GM23248 (cell line): Measurements from ENCODE around the gene TRMT2A. TPM values are rescaled to one million over a fixed set of nuclear protein-coding genes. Genes with fewer than 3 reads are reported as not detected.

ENCODE experiments used
- DNase-seq: peaks from one replicate; pipeline ENCODE4 v3.0.0-alpha.2; 2015
- H2AFZ ChIP-seq: fragments of 200-600 bp; sonication (generic); 2 replicates; pipeline ENCODE4 v1.6.1; 2016; ENCODE audit warnings: antibody characterized with exemption
- H3F3A ChIP-seq: fragments of 200-600 bp; sonication (generic); 2 replicates; pipeline ENCODE4 v1.6.1; 2016; ENCODE audit warnings: mild to moderate bottlenecking, antibody characterized with exemption, mixed run types; ENCODE audit not compliant: insufficient read depth
- H3K27ac ChIP-seq: fragments of 200-600 bp; sonication (generic); 2 replicates; pipeline ENCODE4 v1.5.1; 2016; ENCODE audit warnings: mild to moderate bottlenecking
- H3K27me3 ChIP-seq: fragments of 200-600 bp; sonication (generic); replicated peaks from 2 replicates; pipeline ENCODE4 v1.6.1; 2016; ENCODE audit warnings: mild to moderate bottlenecking; ENCODE audit not compliant: insufficient read depth
- H3K36me3 ChIP-seq: fragments of 200-600 bp; sonication (generic); 2 replicates; pipeline ENCODE4 v1.6.1; 2016; ENCODE audit warnings: low read depth, mild to moderate bottlenecking
- H3K4me1 ChIP-seq: fragments of 200-600 bp; sonication (generic); 2 replicates; pipeline ENCODE4 v1.6.1; 2016; ENCODE audit warnings: mild to moderate bottlenecking; ENCODE audit not compliant: insufficient read depth
- H3K4me2 ChIP-seq: fragments of 200-600 bp; sonication (generic); one replicate; pipeline ENCODE4 v1.6.1; 2016; ENCODE audit warnings: mild to moderate bottlenecking; ENCODE audit not compliant: unreplicated experiment
- H3K4me3 ChIP-seq: fragments of 200-600 bp; sonication (generic); 2 replicates; pipeline ENCODE4 v1.5.1; 2016; ENCODE audit warnings: mild to moderate bottlenecking
- H3K79me2 ChIP-seq: fragments of 200-600 bp; sonication (generic); 2 replicates; pipeline ENCODE4 v1.6.1; 2016; ENCODE audit warnings: mild to moderate bottlenecking; ENCODE audit not compliant: insufficient read depth
- H3K9ac ChIP-seq: fragments of 200-600 bp; sonication (generic); 2 replicates; pipeline ENCODE4 v1.6.1; 2016; ENCODE audit warnings: mild to moderate bottlenecking
- H3K9me2 ChIP-seq: fragments of 200-600 bp; sonication (generic); 2 replicates; pipeline ENCODE4 v1.6.1; 2016; ENCODE audit warnings: mixed run types, mild to moderate bottlenecking, moderate library complexity; ENCODE audit not compliant: insufficient read depth
- H3K9me3 ChIP-seq: fragments of 200-600 bp; sonication (generic); one replicate; pipeline ENCODE4 v1.6.1; 2017; ENCODE audit warnings: low read depth
- H4K20me1 ChIP-seq: fragments of 200-600 bp; sonication (generic); 2 replicates; pipeline ENCODE4 v1.6.0; 2016; ENCODE audit not compliant: insufficient read depth
- EZH2 ChIP-seq: fragments of 200-600 bp; sonication (generic); IDR thresholded peaks from 2 replicates; pipeline ENCODE4 v1.6.1; 2018; ENCODE audit warnings: antibody characterized with exemption, mild to moderate bottlenecking; ENCODE audit not compliant: insufficient read depth, poor library complexity, severe bottlenecking
- EZH2phosphoT487 ChIP-seq: fragments of 200-600 bp; sonication (generic); IDR thresholded peaks from 2 replicates; pipeline ENCODE4 v1.6.1; 2018; ENCODE audit warnings: antibody characterized with exemption, moderate library complexity, mild to moderate bottlenecking, low read depth; ENCODE audit not compliant: insufficient read depth
- WGBS, 2 experiments: methylation state at CpG; one replicate each; pipeline ENCODE4 v1.1.6; 2015 to 2017; ENCODE audit warnings: low lambda C conversion rate in 2 of 2, low coverage in 1 of 2; ENCODE audit errors: missing lambda C conversion rate in 2 of 2; 5-methylcytosine and 5-hydroxymethylcytosine counted together
- in situ Hi-C: fragments of 300-500 bp; cut with MboI; formaldehyde crosslinking; loops from 2 replicates; pipeline ENCODE4 v1.15.0; 2020
- polyA plus RNA-seq: library from polyadenylated mRNA; unstranded; fragments of >200 nt; fragmentation: Nextera tagmentation; extraction: Ambion mirVana; gene quantifications from 2 replicates; pipeline ENCODE4 v1.2.1, GENCODE V29; 2016
- total RNA-seq: library from RNA; depleted of rRNA; stranded (reverse); fragments of >200 nt; shearing (Covaris generic); gene quantifications from 2 replicates; pipeline ENCODE4 v1.2.3, GENCODE V29; 2014

Gene TRMT2A
- total and polyA plus RNA-seq, 2 experiments from 2014 or later: 42.2 to 72.0 TPM

DNA sequence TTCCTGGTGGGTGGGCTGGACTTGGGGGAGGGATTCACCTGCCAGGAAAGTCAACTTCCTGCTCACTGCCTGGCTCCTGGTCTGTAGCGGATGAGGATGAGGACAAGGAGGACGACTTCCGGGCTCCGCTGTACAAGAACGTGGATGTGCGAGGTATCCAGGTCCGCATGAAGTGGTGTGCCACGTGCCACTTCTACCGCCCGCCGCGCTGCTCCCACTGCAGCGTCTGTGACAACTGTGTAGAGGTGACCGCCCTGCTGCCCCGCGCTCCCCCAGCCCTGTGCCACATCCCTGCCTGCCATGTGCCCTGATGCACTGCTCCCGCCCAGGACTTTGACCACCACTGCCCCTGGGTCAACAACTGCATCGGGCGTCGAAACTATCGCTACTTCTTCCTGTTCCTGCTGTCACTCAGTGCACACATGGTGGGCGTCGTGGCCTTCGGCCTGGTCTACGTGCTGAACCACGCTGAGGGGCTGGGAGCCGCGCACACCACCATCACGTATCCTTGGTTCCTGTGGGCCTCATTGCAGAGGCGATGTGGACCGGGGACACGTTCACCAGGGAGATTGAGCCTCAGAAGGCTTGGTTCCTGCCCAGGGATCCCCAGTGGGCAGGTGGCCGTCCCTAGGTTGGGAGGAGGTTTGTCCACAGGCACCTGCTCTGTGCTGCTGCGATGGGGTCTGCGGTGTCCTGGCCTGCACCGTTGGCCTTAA, 22.5 kb upstream of the TRMT2A start:
- in situ Hi-C loops: no loop called here
- Histone ChIP-seq H3K36me3 (no peaks in the 10 kb centered on the region), H3K4me1 (peaks cover 25% of the 10 kb centered on the region), H3K9me3 (no peaks in the 10 kb centered on the region), H3K79me2 (peaks cover 47% of the 10 kb centered on the region), H4K20me1 (no peaks in the 10 kb centered on the region), H3F3A (peaks cover 6% of the 10 kb centered on the region; the same call in 1 of the 2 replicates), H3K9me2 (no peaks in the 10 kb centered on the region), H2AFZ (no peak overlapping the region), H3K4me3 (no peak overlapping the region), H3K27ac (no peak overlapping the region), H3K9ac (no peak overlapping the region), H3K4me2 (no peak overlapping the region), H3K27me3 (no peaks in the 10 kb centered on the region)
- WGBS, 2 experiments: 96 to 97% methylated on average over 32 to 36 of the region's 36 CpGs
- no peak for DNase-seq
- TF ChIP-seq EZH2 (no peak), EZH2phosphoT487 (no peak)

DNA sequence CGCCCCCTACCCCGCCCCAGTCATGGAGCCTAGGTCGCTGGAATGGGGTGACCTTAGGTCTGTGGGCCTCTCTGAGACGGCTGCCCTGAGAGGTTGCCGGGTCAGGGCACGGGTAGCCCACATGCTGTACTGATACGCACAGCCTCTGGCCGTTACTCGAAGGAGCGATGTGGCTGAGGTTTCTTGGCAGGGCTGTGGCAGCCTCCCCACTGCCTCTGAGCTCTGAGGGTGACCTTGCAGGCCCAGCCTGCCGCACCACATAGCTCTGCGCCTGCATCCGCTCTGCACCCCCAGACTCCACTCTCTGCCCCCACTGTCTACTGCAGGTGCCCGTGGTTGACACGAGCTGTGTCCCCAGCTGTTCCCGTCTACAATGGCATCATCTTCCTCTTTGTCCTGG, 21.8 kb upstream of the TRMT2A start:
- Histone ChIP-seq H3K4me2 (no peak overlapping the region), H4K20me1 (no peaks in the 10 kb centered on the region), H3K27me3 (no peaks in the 10 kb centered on the region), H3K9me3 (no peaks in the 10 kb centered on the region), H2AFZ (no peak overlapping the region), H3K4me3 (no peak overlapping the region), H3K27ac (no peak overlapping the region), H3K9ac (no peak overlapping the region), H3K9me2 (no peaks in the 10 kb centered on the region), H3K79me2 (peaks cover 54% of the 10 kb centered on the region), H3K36me3 (no peaks in the 10 kb centered on the region), H3F3A (peaks cover 6% of the 10 kb centered on the region; the same call in 1 of the 2 replicates), H3K4me1 (peaks cover 25% of the 10 kb centered on the region)
- no peak for TF ChIP-seq EZH2phosphoT487
- TF ChIP-seq EZH2: no peak
- DNase-seq: no peak
- in situ Hi-C loops: no loop called here
- WGBS, 2 experiments: 91 to 92% methylated on average over 16 of the region's 16 CpGs

DNA sequence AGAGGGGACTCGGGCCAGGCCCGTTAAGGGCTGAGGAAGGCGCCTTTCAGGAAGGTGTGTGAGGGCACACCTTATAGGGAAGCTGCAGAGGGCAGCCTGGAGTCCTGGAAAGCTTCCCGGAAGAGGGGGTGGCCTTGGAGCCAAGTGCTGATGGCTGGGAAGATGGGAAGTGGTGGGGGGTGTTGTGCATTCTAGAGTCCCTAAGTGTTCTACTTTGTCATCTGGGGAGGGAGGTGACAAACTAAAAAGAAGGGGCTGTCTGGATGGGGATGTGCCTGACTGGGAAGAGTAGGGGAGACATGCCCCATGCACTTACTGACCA, 21.4 kb upstream of the TRMT2A start:
- no peaks in the 10 kb centered on the region for H4K20me1 ChIP-seq

DNA sequence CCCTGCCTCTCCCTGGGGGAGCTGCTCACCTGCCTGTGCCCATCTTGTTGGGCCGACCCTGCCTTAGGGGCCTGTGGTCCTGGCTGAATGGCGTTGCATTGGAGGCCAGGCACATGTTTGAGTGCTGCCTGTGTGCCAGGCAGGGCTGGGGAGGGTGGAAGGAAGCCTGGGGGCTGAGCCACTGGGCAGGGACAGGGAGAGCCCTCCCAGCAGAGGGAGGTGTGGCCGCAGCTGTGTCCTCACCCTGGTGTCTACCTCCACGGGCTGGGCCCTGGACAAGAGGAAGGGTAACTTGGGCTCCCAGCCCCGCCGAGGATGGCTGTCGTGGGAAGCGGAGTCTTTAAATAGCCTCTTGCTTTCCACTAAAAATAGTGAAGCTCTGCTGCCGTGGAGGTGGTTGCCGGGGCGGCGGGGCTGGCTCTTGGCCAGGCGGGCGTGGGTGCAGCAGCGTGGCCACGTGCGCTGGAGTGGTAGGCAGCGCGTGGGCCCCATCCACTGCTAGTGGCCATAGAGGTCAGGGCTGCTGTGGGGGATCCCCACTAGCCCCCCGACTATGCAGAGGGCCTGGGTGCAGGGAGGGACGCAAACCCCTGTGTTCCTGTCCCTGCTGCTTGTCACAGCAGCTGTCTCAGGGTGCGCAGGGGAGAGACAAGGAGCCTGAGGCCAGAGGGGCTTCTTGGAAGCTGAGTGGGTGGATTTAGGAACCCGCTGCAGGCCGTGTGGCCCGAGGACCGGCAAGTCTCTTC, 20.8 kb upstream of the TRMT2A start:
- Histone ChIP-seq H3K4me1 (peaks cover 34% of the 10 kb centered on the region), H3F3A (peaks cover 6% of the 10 kb centered on the region; the same call in 1 of the 2 replicates), H3K36me3 (no peaks in the 10 kb centered on the region), H3K9ac (no peak overlapping the region), H3K4me2 (no peak overlapping the region), H3K9me2 (no peaks in the 10 kb centered on the region), H3K9me3 (no peaks in the 10 kb centered on the region), H3K27me3 (no peaks in the 10 kb centered on the region), H2AFZ (no peak overlapping the region), H4K20me1 (no peaks in the 10 kb centered on the region), H3K27ac (no peak overlapping the region), H3K4me3 (no peak overlapping the region), H3K79me2 (peaks cover 64% of the 10 kb centered on the region)
- DNase-seq: no peak
- TF ChIP-seq EZH2phosphoT487 (no peak), EZH2 (no peak)
- 45 to 57% methylated on average over 24 to 26 of the region's 26 CpGs for WGBS, 2 experiments
- in situ Hi-C loops: no loop called here

More for the DNA sequence above, 21.4 kb upstream of the TRMT2A start:
- Histone ChIP-seq H3K9ac (no peak overlapping the region), H3K4me2 (no peak overlapping the region), H3K4me1 (peaks cover 29% of the 10 kb centered on the region), H3K4me3 (no peak overlapping the region), H3K36me3 (no peaks in the 10 kb centered on the region), H3K27ac (no peak overlapping the region), H3K9me2 (no peaks in the 10 kb centered on the region), H2AFZ (no peak overlapping the region), H3K9me3 (no peaks in the 10 kb centered on the region), H3K27me3 (no peaks in the 10 kb centered on the region), H3F3A (peaks cover 6% of the 10 kb centered on the region; the same call in 1 of the 2 replicates), H3K79me2 (peaks cover 59% of the 10 kb centered on the region)
- WGBS, 2 experiments: 80 to 88% methylated on average over 4 of the region's 4 CpGs
- in situ Hi-C loops: no loop called here
- TF ChIP-seq EZH2 (no peak), EZH2phosphoT487 (no peak)
- no peak for DNase-seq
